SIG-M5 (cell line): ENCODE results near the gene IL4I1.

Experiments used
- DNase-seq: peaks from one replicate; lab custom pipeline; 2025; lab: John Stamatoyannopoulos, UW

The IL4I1 gene

DNA sequence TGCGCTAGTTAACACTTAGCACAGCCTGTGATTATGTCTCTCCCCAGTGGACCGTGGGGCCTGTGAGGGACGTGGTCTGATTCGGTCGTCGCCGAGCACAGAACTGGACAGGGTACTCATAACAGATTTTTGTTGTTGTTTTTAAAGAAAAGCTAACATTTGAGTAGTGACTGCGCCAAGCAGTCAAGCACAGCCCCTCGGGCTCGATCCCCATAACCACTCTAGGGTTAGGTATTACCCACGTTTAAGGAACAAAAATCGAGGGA lies 46.5 kb downstream of the IL4I1 start:
- DNase-seq: no peak

DNA sequence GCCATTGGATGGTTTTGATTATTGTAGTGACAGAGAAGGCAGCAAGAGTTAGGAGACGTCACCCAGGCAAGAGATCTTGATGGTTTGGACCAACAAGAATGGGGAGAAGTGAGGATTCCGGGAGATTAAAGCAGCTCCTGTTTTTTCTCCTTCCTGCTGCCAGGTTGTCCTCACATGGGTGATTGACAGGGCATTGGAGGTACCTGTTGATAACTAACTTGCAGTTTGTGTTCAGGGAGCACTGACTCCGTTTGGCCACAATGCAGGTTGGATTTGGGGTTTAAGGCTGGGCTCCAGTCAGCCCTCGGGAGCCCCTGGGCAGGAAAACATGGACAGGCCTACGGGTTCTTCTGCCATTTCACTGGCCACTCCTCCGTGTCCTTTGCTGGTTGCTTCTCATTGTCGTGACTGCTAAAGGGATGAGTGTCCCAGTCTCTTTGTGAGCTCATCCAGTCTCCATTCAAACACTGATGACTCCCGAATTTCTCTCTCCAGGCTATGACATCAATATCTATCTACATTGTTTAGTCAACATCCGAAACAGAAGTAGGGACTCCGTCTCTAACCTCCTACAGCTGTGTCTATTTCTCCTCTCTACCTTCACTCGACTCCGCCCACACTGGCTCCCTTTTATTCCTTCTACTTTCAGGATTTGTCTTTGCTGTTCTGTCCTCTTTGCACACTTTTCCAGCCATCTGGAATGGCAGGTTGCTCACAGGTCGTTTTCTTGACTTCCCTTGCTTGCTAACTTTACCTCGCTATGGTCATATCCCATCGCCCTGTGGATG lies 47.1 kb downstream of the IL4I1 start:
- DNase-seq: no peak

DNA sequence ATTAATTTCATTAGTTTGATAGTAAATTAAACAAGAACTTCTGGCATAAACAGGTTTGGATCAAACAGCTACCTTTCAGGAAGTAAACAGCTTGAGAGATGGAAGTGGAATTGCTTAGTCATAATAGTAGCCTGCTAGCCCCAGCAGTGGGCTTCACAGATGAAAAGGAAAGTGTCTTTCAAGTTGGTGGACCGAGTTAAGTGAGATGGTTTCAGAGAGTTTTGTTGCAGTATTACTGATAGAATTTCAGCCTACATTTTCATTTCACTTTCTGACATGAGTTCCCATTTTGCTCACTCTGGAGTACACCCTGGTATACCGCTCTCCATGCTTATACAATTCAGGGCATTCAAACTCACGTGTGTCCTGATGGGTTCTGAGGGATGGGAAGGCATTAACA lies 47.7 kb downstream of the IL4I1 start:
- no peak for DNase-seq

DNA sequence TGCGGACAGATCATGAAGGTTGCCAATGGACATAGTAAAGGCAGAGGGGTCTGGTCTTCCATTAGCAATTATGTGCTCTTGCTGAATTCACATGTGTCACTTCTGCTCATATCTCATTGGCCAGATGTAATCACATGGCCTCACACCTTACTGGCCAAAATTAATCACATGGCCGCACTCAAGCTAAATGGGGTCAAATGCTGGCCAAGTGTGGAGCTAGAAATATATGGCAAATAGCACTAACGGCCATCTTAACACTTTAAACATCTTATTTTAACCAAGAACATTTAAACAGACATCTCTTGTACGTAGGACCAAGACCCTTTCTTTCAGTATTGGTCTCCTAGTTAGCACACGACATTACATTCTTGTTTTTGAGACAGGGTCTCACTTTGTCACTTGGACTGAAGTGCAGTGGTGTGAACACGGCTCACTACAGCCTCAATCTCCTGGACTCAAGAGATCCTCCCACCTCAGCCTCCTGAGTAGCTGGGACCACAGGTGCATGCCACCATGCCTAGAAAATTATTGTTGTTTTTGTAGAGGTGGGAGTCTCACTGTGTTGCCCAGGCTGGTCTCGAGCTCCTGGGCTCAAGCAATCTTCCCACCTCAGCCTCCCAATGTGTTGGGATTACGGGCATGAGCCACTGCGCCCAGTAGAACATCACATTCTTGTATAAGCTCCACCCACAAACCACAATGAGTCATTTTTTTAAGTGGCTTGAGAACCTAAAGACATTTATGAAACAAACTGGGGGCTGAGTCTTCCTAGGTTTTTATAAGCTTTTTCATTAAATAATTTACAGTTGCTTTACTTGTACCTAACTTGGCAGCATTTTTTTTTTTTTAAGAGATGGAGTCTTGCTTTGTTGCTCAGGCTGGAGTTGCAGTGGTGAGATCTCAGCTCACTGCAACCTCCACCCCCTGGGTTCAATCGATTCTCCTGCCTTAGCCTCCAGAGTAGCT lies 48.7 kb downstream of the IL4I1 start:
- DNase-seq: peak; percentile 28

DNA sequence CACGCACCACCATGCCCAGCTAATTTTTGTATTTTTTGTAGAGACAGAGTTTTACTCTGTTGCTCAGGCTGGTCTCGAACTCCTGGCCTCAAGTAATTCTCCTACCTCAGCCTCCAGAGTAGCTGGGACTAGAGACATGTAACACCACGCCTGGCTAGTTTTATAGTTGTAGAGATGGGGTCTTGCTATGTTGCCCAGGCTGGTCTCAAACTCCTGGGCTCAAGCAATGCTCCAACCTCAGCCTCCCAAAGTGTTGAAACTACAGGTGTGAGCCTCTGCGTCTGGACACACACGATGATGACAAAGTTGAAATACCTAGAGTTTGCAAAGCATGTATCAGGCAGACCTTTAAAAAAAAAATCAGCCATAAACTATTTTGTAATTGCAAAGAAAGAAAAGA lies 50.3 kb downstream of the IL4I1 start:
- no peak for DNase-seq

DNA sequence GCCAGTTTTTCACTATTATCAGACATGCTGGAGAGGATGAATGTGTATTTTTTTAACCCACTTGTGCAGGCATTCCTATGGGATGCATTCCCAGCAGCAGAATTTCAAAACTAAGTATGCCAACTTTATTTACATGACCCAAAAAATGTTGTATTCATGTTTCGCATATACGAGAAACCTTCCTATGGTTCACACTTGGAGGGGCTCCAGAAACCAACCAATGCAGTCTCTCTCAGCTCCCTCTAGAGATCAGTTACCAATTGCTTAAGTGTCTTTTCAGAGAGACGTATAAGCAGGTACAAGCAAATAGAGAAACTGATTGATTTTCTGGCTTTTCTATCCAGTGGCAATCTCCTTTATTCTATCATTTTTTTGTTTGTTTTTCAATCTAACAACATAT lies 51.3 kb downstream of the IL4I1 start:
- no peak for DNase-seq

DNA sequence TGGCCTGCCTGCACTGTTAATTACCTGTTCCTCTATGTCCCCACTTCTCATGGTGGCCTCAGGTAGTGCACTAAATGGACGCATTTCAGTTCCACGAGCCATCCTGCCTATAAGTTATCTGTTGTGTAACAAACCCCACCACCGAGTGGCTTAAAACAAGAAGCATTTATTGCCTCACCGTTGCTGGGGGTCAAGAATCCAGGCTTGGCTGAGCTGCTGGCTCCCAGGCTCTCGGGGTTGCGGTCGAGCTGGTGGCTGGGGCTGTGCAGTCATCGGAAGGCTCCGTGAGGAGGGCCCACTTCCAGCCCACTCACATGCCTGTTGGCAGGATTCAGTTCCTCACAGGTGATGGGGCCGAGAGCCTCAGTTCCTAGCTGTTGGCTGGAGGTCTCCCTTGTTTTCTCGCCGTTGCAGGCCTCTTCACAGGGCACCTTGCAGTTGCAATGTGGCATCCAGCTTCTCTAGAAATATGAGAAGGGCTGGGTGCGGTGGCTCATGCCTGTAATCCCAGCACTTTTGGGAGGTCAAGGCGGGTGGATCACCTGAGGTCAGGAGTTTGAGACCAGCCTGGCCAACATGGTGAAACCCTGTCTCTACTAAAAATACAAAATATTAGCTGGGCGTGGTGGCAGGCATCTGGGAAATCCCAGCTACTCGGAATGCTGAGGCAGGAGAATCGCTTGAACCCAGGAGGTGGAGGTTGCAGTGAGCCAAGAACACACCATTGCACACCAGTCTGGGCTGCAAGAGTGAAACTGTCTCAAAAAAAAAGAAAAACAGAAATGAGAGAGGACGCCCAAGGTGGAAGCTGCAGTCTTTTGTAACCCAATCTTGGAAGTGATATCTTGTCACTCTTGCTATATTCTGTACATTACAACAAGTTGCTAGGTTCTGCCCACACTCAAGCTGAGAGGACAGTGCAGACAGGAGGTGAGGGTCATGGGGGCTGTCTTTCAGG lies 52.3 kb downstream of the IL4I1 start:
- peak; percentile 31 for DNase-seq

DNA sequence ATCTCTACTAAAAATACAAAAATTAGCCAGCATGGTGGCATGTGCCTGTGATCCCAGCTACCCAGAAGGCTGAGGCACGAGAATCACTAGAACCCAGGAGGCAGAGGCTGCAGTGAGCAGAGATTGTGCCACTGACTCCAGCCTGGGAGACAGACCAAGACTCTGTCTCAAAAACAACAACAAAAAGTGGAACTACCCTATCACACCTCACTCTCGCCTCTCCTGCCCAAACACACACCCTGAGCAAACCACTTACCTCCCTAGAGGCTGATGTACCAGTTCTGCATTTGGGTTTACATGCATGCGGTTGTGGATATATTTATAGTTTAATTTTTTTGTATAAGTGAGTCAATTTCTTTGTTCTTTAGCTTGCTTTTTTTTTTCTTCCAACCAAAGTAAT lies 53.4 kb downstream of the IL4I1 start:
- DNase-seq: no peak

DNA sequence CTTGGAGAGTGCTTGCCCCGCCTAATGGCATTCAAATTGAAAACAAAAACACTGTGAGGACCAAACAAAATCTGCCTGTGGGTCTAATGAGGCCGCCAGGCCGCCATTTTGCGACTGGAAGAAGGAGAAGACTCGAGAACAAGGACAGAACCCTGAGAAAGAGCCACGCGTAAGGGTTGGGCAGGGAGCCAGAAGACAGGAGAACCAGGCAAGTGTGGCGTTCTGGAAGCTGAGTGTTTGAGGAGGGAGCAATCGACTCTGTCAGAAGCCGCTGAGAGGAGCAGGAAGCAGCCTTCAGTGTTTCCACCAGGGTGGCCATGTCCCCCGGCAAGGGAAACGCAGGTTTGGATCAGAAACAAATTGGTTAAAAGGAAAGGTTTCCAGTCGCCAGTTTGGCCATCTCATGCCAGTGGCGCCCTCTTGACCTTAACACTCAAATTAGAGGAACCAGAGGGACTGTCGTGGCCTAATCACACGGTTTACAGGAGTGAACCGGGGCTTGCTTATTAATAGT lies 55.9 kb downstream of the IL4I1 start:
- DNase-seq: no peak

DNA sequence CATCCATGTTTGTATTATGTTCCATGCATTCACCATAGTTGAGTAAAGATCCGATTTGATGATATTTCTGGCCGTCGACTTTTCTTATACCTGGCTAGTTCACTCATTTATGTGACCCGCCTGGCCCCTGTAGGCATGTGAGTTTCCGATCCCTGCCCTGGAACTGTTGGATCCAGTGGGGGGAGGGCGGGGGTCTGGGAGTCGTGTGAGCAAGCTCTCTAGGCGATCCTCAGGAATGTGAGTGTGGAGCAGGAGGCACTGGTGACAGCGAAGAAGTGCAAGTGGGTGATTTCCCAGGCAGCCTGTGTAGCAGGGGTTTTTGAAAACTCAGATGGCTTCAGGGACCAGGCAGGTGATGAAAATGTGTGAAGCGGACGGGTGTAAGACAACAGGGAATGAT lies 56.4 kb downstream of the IL4I1 start:
- DNase-seq: no peak

DNA sequence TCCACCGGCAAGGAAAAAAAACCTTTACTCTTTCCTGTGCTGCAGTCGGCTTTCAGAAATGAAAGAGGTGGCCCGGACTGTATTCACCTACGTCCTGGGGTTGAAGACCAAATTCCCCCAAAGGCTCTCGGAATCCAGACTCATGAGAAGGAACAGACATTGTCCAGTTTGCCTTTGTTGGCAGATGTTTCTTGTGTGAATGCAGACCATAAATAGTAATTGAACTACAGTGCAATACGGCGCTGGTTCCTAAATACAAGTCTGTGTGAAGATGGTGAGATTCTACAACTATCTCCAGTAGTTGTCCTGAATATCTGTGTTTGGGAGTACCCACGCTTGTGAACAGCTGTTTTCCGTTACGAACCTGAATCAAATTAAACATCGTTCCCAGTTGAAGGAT lies 57.0 kb downstream of the IL4I1 start:
- DNase-seq: no peak
